ENCODE data around the gene CAPN1. TPM values are rescaled to one million over a fixed set of nuclear protein-coding genes. Genes with fewer than 3 reads are reported as not detected.
A peak's percentile ranks its signal among the peaks of the same experiment; 100 is the strongest.
"Not testable (repeated sequence)": the region's sequence is repeated elsewhere in the genome, so short reads cannot be mapped to it uniquely, and the experiment has no call there.

The CAPN1 gene
- total RNA-seq, 1 experiment from 2014 or later, result 238 TPM

GRCh38 chr11:65141896-65142494 is 39.7 kb upstream of the CAPN1 start:
- Mint-ChIP-seq H3K36me3 (ENCODE audit: insufficient read depth, unreplicated experiment) (no peaks in the 10 kb centered on the region), H3K27me3 (ENCODE audit: insufficient read depth, unreplicated experiment) (no peaks in the 10 kb centered on the region), H3K4me3 (ENCODE audit: unreplicated experiment) (no peak overlapping the region), H3K9me3 (ENCODE audit: unreplicated experiment) (no peaks in the 10 kb centered on the region), H3K4me1 (ENCODE audit: low read depth, unreplicated experiment) (no peaks in the 10 kb centered on the region), H3K27ac (ENCODE audit: unreplicated experiment) (no peak overlapping the region)
- intact Hi-C loops (cut with micrococcal nuclease; ENCODE audit: unreplicated experiment), result no loop called here
- H3K36me3 ChIP-seq (ENCODE audit: control insufficient read depth, insufficient read depth, low read length), result no peaks in the 10 kb centered on the region
- TF ChIP-seq, protein P1, sequence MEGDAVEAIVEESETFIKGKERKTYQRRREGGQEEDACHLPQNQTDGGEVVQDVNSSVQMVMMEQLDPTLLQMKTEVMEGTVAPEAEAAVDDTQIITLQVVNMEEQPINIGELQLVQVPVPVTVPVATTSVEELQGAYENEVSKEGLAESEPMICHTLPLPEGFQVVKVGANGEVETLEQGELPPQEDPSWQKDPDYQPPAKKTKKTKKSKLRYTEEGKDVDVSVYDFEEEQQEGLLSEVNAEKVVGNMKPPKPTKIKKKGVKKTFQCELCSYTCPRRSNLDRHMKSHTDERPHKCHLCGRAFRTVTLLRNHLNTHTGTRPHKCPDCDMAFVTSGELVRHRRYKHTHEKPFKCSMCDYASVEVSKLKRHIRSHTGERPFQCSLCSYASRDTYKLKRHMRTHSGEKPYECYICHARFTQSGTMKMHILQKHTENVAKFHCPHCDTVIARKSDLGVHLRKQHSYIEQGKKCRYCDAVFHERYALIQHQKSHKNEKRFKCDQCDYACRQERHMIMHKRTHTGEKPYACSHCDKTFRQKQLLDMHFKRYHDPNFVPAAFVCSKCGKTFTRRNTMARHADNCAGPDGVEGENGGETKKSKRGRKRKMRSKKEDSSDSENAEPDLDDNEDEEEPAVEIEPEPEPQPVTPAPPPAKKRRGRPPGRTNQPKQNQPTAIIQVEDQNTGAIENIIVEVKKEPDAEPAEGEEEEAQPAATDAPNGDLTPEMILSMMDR (IDR thresholded peaks at IDR 0.05; ENCODE audit: insufficient read depth in 1 of 2, low read depth in 1 of 2, low read length in 1 of 2, severe bottlenecking in 1 of 2, unreplicated experiment in 1 of 2), result no peak
- no peak overlapping the region for H3K4me3 ChIP-seq (ENCODE audit: low read depth, low read length)
- no peaks in the 10 kb centered on the region; the same call in 1 of the 2 replicates for H3K27me3 ChIP-seq (replicated peaks; ENCODE audit: control insufficient read depth, insufficient read depth, low read length)
- POLR2A ChIA-PET, result no interaction called here
- CTCF ChIA-PET, result no interaction called here
- peak in 1 of 2 experiments; percentile 26 for DNase-seq
- no TSS peak for BruUV-seq (replicated peaks)
- H3K4me1 ChIP-seq, result no peaks in the 10 kb centered on the region
- H3K9me3 ChIP-seq, result peaks cover 1% of the 10 kb centered on the region; the same call in 1 of the 2 replicates

DNA sequence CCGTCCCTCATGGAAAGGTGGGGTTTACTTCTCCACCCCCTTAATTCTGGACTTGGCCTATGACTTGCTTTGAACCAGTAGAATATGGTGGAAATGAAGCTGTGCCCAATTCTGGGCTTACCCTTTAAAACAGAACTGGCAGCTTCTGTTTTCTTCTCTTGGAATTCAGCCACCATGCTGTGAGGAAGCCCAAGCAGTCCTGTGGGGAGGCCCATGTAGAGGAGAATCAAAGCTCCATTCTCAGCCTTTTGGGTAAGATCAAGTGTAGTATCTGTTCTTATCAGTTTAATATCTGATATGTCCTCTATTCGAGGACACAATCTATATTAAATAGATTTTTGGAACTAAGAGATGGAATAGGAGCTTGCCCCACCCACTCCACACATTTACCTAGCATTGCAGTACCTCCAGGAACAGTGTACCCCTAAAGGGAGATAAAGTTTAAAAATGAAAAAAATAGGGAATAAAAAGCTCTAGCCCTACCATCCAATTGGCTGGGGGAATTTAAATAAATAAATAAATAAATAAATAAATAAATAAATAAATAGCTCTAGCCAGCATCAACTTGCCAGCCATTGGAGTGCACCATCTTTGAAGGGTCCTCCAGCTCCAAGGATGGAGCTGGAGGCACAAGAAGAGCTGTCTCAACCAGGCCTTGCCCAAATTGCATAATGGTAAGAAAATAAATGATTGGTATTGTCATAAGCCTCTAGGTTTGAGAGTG is 34.2 kb upstream of the CAPN1 start:
- BruUV-seq (replicated peaks), result no TSS peak
- Mint-ChIP-seq H3K27me3 (ENCODE audit: insufficient read depth, unreplicated experiment) (no peaks in the 10 kb centered on the region), H3K4me3 (ENCODE audit: unreplicated experiment) (no peak overlapping the region), H3K4me1 (ENCODE audit: low read depth, unreplicated experiment) (no peaks in the 10 kb centered on the region), H3K36me3 (ENCODE audit: insufficient read depth, unreplicated experiment) (no peaks in the 10 kb centered on the region), H3K27ac (ENCODE audit: unreplicated experiment) (no peak overlapping the region), H3K9me3 (ENCODE audit: unreplicated experiment) (no peaks in the 10 kb centered on the region)
- no peak overlapping the region for H3K4me3 ChIP-seq (ENCODE audit: low read depth, low read length)
- H3K9me3 ChIP-seq, result peaks cover 11% of the 10 kb centered on the region; the same call in 1 of the 2 replicates
- no peaks in the 10 kb centered on the region; the same call in none of the 2 replicates for H3K27me3 ChIP-seq (replicated peaks; ENCODE audit: control insufficient read depth, insufficient read depth, low read length)
- CTCF ChIA-PET, result interaction anchor here (0.6 to 1.6 kb wide), 2 partner anchors 12 to 15 kb away, joined by 4 to 5 read pairs; no protein-coding TSS in a partner anchor
- TF ChIP-seq, protein P1 (IDR thresholded peaks at IDR 0.05; ENCODE audit: insufficient read depth in 1 of 2, low read depth in 1 of 2, low read length in 1 of 2, severe bottlenecking in 1 of 2, unreplicated experiment in 1 of 2), result no peak
- DNase-seq, result peak in 1 of 2 experiments; percentile 11
- POLR2A ChIA-PET, result no interaction called here
- intact Hi-C loops (cut with micrococcal nuclease; ENCODE audit: unreplicated experiment), result no loop called here
- no peaks in the 10 kb centered on the region for H3K4me1 ChIP-seq
- no peaks in the 10 kb centered on the region for H3K36me3 ChIP-seq (ENCODE audit: control insufficient read depth, insufficient read depth, low read length)

DNA sequence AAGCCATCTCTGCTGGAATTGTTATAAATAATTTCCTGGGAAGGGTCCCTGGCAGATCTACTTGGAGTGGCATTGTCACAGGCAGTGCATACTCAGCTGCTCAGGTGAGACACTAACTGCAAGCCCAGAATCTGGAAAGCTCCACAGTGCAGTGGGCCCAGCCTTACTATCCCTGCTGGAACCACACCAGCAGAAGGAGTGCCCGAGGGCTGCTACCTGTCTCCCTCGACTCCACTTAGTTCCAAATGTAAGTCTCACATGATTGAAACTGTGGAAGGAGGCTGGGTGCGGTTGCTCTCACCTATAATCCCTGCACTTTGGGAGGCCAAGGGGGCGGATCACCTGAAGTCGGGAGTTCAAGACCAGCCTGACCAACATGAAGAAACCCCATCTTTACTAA is 33.1 kb upstream of the CAPN1 start:
- ChIA-PET POLR2A (no interaction called here), CTCF (interaction anchor here (0.9 kb wide), 1 partner anchor 13 kb away, joined by 3 read pairs; no protein-coding TSS in a partner anchor)
- TF ChIP-seq, protein P1 (IDR thresholded peaks at IDR 0.05; ENCODE audit: insufficient read depth in 1 of 2, low read depth in 1 of 2, low read length in 1 of 2, severe bottlenecking in 1 of 2, unreplicated experiment in 1 of 2), result no peak
- intact Hi-C loops (cut with micrococcal nuclease; ENCODE audit: unreplicated experiment), result no loop called here
- Mint-ChIP-seq H3K4me1 (ENCODE audit: low read depth, unreplicated experiment) (peaks cover 5% of the 10 kb centered on the region), H3K9me3 (ENCODE audit: unreplicated experiment) (no peaks in the 10 kb centered on the region), H3K27ac (ENCODE audit: unreplicated experiment) (no peak overlapping the region), H3K36me3 (ENCODE audit: insufficient read depth, unreplicated experiment) (no peaks in the 10 kb centered on the region), H3K4me3 (ENCODE audit: unreplicated experiment) (no peak overlapping the region), H3K27me3 (ENCODE audit: insufficient read depth, unreplicated experiment) (no peaks in the 10 kb centered on the region)
- no TSS peak for BruUV-seq (replicated peaks)
- Histone ChIP-seq H3K36me3 (ENCODE audit: control insufficient read depth, insufficient read depth, low read length) (no peaks in the 10 kb centered on the region), H3K4me1 (no peaks in the 10 kb centered on the region), H3K4me3 (ENCODE audit: low read depth, low read length) (no peak overlapping the region), H3K9me3 (peaks cover 11% of the 10 kb centered on the region; the same call in 1 of the 2 replicates), H3K27me3 (replicated peaks; ENCODE audit: control insufficient read depth, insufficient read depth, low read length) (no peaks in the 10 kb centered on the region; the same call in none of the 2 replicates)
- DNase-seq, result no peak

- H3K9me3 Mint-ChIP-seq (ENCODE audit: unreplicated experiment); POLR2A ChIA-PET; H3K27ac Mint-ChIP-seq (ENCODE audit: unreplicated experiment); H3K4me3 ChIP-seq (ENCODE audit: low read depth, low read length); H3K4me3 Mint-ChIP-seq (ENCODE audit: unreplicated experiment); H3K36me3 Mint-ChIP-seq (ENCODE audit: insufficient read depth, unreplicated experiment); H3K27me3 ChIP-seq (replicated peaks; ENCODE audit: control insufficient read depth, insufficient read depth, low read length); H3K4me1 ChIP-seq; H3K27me3 Mint-ChIP-seq (ENCODE audit: insufficient read depth, unreplicated experiment); DNase-seq; BruUV-seq (replicated peaks); intact Hi-C loops (cut with micrococcal nuclease; ENCODE audit: unreplicated experiment); CTCF ChIA-PET; H3K4me1 Mint-ChIP-seq (ENCODE audit: low read depth, unreplicated experiment); H3K36me3 ChIP-seq (ENCODE audit: control insufficient read depth, insufficient read depth, low read length): not testable (repeated sequence)
- H3K9me3 ChIP-seq, result peaks cover 11% of the 10 kb centered on the region; the same call in 1 of the 2 replicates
Observed at GRCh38 chr11:65150131-65150508, 31.6 kb upstream of the CAPN1 start.
